AG10803 (cell line): ENCODE measurements around the gene LRRC9.
"Not testable (repeated sequence)": the region's sequence is repeated elsewhere in the genome, so short reads cannot be mapped to it uniquely, and the experiment has no call there.

ENCODE experiments used
- DNase-seq: peaks from one replicate; pipeline ENCODE4 v3.0.0; 2010; ENCODE audit warnings: low read depth
- H3K4me3 ChIP-seq: 2 replicates; pipeline ENCODE4 v1.5.1; 2011; ENCODE audit warnings: mild to moderate bottlenecking, low read length, control low read depth
- TF ChIP-seq, protein P1 (sequence below): conservative IDR thresholded peaks from 2 replicates; pipeline ENCODE4 v1.5.1; 2011; ENCODE audit warnings: mild to moderate bottlenecking, low read length, control low read depth, inconsistent platforms

LRRC9 gene

DNA sequence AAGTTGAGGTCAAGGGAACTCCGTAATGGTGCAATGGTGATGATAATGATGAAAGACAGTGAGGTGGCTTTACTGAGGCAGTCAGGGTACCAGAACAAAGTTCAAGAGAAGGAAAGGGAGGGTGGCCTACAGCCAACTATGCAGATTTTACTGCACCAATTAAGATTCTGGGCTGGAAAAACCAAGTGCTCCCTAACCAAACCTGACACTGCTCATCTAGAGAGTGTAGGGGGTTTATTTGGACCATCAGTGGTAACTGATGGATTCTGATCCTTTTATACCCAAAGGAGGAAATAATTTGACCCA lies 387 bp downstream of the LRRC9 start:
- H3K4me3 ChIP-seq = no peak overlapping the region
- TF ChIP-seq, protein P1, sequence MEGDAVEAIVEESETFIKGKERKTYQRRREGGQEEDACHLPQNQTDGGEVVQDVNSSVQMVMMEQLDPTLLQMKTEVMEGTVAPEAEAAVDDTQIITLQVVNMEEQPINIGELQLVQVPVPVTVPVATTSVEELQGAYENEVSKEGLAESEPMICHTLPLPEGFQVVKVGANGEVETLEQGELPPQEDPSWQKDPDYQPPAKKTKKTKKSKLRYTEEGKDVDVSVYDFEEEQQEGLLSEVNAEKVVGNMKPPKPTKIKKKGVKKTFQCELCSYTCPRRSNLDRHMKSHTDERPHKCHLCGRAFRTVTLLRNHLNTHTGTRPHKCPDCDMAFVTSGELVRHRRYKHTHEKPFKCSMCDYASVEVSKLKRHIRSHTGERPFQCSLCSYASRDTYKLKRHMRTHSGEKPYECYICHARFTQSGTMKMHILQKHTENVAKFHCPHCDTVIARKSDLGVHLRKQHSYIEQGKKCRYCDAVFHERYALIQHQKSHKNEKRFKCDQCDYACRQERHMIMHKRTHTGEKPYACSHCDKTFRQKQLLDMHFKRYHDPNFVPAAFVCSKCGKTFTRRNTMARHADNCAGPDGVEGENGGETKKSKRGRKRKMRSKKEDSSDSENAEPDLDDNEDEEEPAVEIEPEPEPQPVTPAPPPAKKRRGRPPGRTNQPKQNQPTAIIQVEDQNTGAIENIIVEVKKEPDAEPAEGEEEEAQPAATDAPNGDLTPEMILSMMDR = no peak

DNA sequence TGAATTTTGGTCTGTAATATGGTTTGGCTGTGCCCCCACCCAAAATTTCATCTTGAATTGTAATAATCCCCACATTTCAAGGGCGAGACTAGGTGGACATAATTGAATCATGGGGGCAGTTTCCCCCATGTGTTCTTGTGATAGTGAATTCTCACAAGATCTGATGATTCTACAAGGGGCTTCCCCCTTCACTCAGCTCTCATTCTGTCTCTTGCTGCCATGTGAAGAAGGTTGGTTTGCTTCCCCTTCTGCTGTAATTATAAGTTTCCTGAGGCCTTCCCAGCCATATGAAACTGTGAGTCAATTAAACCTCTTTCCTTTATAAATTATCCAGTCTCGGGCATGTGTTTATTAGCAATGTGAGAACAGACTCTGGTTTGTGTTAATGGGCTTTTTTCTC lies 5.9 kb downstream of the LRRC9 start:
- no peak for DNase-seq
- no peak overlapping the region for H3K4me3 ChIP-seq
- TF ChIP-seq, protein P1 = no peak

More for the DNA sequence above, 387 bp downstream of the LRRC9 start:
- DNase-seq = no peak

DNA sequence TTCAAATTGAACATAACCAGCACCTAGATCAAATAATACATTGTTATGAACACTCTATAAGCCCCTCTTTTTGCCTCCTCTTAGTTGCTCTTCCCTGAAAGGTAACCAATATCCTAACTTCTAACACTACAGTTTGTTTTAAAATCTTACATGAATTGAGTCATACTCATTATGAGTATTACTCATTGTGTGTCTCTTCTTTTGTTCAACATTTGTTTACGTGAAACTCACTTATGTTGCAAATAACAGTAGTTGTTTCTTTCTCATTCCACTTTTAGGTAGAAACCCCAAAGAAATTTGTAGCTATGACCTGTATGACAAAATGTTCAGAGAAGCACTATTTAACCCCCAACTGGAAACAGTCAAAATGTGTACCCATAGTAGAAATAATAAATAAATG lies 6.6 kb downstream of the LRRC9 start:
- no peak overlapping the region for H3K4me3 ChIP-seq
- no peak for DNase-seq
- TF ChIP-seq, protein P1 = no peak

DNA sequence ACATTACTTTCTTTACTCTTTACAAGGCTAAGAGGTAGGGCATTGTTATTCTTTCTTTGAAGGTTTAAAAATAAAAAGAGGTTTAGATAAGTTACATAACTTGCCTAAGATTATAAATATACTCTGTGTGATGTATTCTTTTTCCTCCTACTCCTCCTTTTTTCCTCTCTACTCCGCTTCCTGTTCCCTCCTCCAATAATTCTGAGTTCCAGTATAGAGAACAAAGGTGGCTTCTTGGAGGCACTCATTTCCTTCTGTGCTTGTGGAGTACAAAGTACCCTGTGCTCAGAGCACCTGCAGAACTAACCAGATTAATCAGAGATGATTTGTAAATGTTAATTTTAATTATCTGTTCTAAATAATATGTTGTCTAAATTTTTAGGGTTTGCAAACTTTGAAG lies 11.3 kb downstream of the LRRC9 start:
- no peak for DNase-seq
- no peak overlapping the region for H3K4me3 ChIP-seq
- TF ChIP-seq, protein P1 = no peak

DNA sequence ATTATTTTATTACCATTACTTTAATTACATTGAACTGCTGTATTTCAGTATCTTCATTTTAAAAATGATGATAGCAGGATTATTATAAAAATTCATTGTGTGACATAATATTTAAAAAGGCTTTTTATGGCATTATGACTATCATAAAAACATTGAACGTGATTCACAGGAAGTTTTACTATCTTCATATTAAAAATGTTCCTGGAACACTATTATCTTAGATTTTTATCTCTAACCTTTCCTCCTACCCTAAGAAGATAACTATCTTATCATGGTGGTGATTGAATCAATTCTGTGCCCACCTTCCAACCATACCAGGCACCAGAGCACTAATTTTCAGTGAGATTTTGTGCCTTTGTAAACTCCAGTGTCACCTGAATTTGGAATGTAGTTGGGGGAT lies 16.2 kb downstream of the LRRC9 start:
- TF ChIP-seq, protein P1 = no peak
- no peak for DNase-seq
- H3K4me3 ChIP-seq = no peak overlapping the region

DNA sequence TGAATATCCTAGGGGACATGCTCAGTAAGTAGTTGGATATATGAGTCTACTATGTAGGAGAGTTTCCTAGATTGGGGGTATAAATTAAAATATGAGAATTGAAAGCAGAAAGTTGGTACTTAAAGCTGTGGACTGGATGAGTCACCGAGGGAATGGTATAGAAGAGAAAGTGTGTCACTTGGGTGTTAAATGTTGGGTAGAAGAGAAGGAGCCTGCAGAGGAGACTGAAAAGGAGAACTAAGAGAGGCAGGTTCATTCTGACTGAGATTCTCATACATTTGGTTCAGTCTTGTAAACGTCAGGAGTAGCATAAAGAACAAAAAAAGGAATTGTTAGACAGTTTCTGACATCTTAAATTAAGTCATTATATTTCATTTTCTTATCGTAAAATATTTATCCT lies 19.9 kb downstream of the LRRC9 start:
- no peak for DNase-seq
- TF ChIP-seq, protein P1 = no peak
- H3K4me3 ChIP-seq = no peak overlapping the region

DNA sequence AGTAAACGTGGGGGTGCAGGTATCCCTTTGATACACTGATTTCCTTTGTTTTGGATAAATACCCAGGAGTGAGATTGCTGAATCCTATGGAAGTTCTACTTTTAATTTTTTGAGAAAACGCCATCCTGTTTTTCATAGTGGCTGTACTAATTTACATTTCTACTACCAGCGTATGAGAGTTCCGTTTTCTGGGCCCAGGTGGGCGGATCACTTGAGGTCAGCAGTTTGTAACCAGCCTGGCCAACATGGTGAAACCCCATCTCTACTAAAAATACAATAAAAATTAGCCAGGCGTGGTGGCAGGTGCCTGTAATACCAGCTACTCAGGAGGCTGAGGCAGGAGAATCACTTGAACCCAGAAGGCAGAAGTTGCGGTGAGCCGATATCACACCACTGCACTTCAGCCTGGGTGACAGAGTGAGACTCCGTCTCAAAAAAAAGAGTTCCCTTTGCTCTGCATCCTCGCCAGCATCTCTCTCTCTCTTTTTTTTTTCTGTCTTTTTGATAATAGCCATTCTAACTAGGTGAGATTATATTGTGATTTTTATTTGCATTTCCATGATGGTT lies 22.4 kb downstream of the LRRC9 start:
- not testable (repeated sequence) for H3K4me3 ChIP-seq, DNase-seq

DNA sequence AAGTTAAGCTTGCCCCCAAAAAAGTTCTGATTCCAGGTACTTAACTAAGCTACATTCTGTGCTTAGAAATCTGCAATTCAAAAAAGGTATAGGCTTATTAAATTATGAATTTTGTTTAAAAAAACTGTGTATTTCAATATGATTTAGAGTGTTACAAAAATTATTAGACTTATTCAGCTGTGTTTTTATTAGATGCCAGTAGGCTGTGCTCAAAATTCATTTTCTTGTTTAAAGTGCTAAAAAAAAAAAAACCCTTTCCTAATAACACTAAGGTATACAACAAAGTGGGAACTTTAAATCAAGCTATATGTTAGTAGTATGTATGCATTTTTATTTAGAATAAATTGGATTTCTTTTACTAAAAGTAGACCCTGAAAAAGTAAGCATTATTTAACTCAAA lies 25.0 kb downstream of the LRRC9 start:
- DNase-seq = no peak
- TF ChIP-seq, protein P1 = no peak

DNA sequence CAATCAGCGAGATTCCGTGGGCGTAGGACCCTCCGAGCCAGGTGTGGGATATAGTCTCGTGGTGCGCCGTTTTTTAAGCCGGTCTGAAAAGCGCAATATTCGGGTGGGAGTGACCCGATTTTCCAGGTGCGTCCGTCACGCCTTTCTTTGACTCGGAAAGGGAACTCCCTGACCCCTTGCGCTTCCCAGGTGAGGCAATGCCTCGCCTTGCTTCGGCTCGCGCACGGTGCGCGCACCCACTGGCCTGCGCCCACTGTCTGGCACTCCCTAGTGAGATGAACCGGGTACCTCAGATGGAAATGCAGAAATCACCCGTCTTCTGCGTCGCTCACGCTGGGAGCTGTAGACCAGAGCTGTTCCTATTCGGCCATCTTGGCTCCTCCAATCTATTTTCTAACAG lies 32.2 kb downstream of the LRRC9 start:
- not testable (repeated sequence) for H3K4me3 ChIP-seq, DNase-seq

More for the DNA sequence above, 25.0 kb downstream of the LRRC9 start:
- no peak overlapping the region for H3K4me3 ChIP-seq

DNA sequence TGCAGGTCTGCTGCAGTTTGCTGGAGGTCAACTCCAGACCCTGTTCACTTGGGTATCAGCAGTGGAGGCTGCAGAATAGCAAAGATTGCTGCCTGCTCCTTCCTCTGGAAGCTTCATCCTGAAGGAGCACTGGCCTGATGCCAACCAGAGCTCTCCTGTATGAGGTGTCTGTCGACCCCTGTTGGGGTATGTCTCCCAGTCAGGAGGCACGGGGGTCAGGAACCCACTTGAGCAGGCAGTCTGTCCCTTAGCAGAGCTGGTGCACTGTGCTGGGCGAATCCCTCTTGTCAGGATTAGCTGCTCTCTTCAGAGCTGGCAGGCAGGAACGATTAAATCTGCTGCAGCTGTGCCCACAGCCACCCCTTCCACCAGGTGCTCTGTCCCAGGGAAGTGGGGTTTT lies 37.9 kb downstream of the LRRC9 start:
- not testable (repeated sequence) for H3K4me3 ChIP-seq, DNase-seq
